Raji (cell line): ENCODE results near the gene SNRK.

Source experiments
- POLR2A ChIP-seq: IDR thresholded peaks from 2 replicates; pipeline ENCODE4 v1.6.1; 2011; ENCODE audit warnings: low read depth, low read length, control low read depth; ENCODE audit not compliant: insufficient read depth

The SNRK gene

GRCh38 chr3:43319376-43319775, 33.0 kb downstream of the SNRK start:
- TF ChIP-seq POLR2A = no peak

- TF ChIP-seq POLR2A = no peak
Observed at GRCh38 chr3:43319794-43320193, 33.5 kb downstream of the SNRK start.

- no peak for TF ChIP-seq POLR2A
Observed at GRCh38 chr3:43320288-43320687, 33.9 kb downstream of the SNRK start.

- no peak for TF ChIP-seq POLR2A
Observed at GRCh38 chr3:43323541-43323940, 37.2 kb downstream of the SNRK start.

GRCh38 chr3:43326891-43327581, 40.7 kb downstream of the SNRK start:
- no peak for TF ChIP-seq POLR2A

- TF ChIP-seq POLR2A = no peak
Observed at GRCh38 chr3:43327582-43327979, 41.2 kb downstream of the SNRK start.

GRCh38 chr3:43328653-43329052, 42.3 kb downstream of the SNRK start:
- TF ChIP-seq POLR2A = no peak

- no peak for TF ChIP-seq POLR2A
Observed at GRCh38 chr3:43330981-43331380, 44.6 kb downstream of the SNRK start.

- no peak for TF ChIP-seq POLR2A
Observed at GRCh38 chr3:43331381-43331780, 45.0 kb downstream of the SNRK start.

GRCh38 chr3:43334976-43335375, 48.6 kb downstream of the SNRK start:
- TF ChIP-seq POLR2A = no peak

- TF ChIP-seq POLR2A = no peak
Observed at GRCh38 chr3:43335799-43336198, 49.5 kb downstream of the SNRK start.

GRCh38 chr3:43338295-43338694, 52.0 kb downstream of the SNRK start:
- TF ChIP-seq POLR2A = no peak

GRCh38 chr3:43340403-43340802, 54.1 kb downstream of the SNRK start:
- no peak for TF ChIP-seq POLR2A

- TF ChIP-seq POLR2A = no peak
Observed at GRCh38 chr3:43341788-43342187, 55.4 kb downstream of the SNRK start.

- TF ChIP-seq POLR2A = no peak
Observed at GRCh38 chr3:43343185-43343584, 56.8 kb downstream of the SNRK start.

GRCh38 chr3:43343815-43344214, 57.5 kb downstream of the SNRK start:
- no peak for TF ChIP-seq POLR2A

- TF ChIP-seq POLR2A = no peak
Observed at GRCh38 chr3:43344520-43344919, 58.2 kb downstream of the SNRK start.
